ENCODE measurements around the gene PPP1R16B.
"Not testable (repeated sequence)": the region's sequence is repeated elsewhere in the genome, so short reads cannot be mapped to it uniquely, and the experiment has no call there.

PPP1R16B gene

DNA sequence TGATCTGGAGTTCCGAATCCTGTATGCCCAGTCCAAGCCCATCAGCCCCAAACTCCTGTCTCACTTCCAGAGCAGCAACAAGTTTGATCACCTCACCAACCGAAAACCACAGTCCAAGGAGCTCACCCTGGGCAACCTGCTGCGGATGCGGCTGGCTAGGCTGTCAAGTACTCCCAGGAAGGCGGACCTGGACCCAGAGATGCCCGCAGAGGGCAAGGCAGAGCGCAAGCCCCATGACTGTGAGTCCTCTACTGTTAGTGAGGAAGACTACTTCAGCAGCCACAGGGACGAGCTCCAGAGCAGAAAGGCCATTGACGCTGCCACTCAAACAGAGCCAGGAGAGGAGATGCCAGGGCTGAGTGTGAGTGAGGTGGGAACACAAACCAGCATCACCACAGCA, 146.1 kb downstream of the PPP1R16B start:
- H3K27ac ChIP-seq, result no peak overlapping the region
- no peak for DNase-seq
- H3K27me3 ChIP-seq (replicated peaks), result no peaks in the 10 kb centered on the region
- TF ChIP-seq, protein P1, sequence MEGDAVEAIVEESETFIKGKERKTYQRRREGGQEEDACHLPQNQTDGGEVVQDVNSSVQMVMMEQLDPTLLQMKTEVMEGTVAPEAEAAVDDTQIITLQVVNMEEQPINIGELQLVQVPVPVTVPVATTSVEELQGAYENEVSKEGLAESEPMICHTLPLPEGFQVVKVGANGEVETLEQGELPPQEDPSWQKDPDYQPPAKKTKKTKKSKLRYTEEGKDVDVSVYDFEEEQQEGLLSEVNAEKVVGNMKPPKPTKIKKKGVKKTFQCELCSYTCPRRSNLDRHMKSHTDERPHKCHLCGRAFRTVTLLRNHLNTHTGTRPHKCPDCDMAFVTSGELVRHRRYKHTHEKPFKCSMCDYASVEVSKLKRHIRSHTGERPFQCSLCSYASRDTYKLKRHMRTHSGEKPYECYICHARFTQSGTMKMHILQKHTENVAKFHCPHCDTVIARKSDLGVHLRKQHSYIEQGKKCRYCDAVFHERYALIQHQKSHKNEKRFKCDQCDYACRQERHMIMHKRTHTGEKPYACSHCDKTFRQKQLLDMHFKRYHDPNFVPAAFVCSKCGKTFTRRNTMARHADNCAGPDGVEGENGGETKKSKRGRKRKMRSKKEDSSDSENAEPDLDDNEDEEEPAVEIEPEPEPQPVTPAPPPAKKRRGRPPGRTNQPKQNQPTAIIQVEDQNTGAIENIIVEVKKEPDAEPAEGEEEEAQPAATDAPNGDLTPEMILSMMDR (IDR thresholded peaks at IDR 0.05; ENCODE audit: low read depth, low read length, missing control alignments), result no peak
- in situ Hi-C loops (cut with HindIII; ENCODE audit: low pct_ligation_motif_present, low sequenced_read_pairs), result no loop called here
- H3K36me3 ChIP-seq (replicated peaks), result no peaks in the 10 kb centered on the region
- no peak overlapping the region for H3K4me3 ChIP-seq (ENCODE audit: low read depth, low read length)

GRCh38 chr20:38952153-38952552, 146.7 kb downstream of the PPP1R16B start:
- no peaks in the 10 kb centered on the region for H3K27me3 ChIP-seq (replicated peaks)
- in situ Hi-C loops (cut with HindIII; ENCODE audit: low pct_ligation_motif_present, low sequenced_read_pairs), result no loop called here
- H3K27ac ChIP-seq, result no peak overlapping the region
- no peak overlapping the region for H3K4me3 ChIP-seq (ENCODE audit: low read depth, low read length)
- DNase-seq, result no peak
- H3K36me3 ChIP-seq (replicated peaks), result no peaks in the 10 kb centered on the region
- TF ChIP-seq, protein P1 (IDR thresholded peaks at IDR 0.05; ENCODE audit: low read depth, low read length, missing control alignments), result no peak

GRCh38 chr20:38953630-38954340, 148.3 kb downstream of the PPP1R16B start:
- DNase-seq, result no peak
- TF ChIP-seq, protein P1 (IDR thresholded peaks at IDR 0.05; ENCODE audit: low read depth, low read length, missing control alignments), result no peak
- Histone ChIP-seq H3K27ac (no peak overlapping the region), H3K36me3 (replicated peaks) (no peaks in the 10 kb centered on the region), H3K27me3 (replicated peaks) (no peaks in the 10 kb centered on the region), H3K4me3 (ENCODE audit: low read depth, low read length) (no peak overlapping the region)
- in situ Hi-C loops (cut with HindIII; ENCODE audit: low pct_ligation_motif_present, low sequenced_read_pairs), result no loop called here

DNA sequence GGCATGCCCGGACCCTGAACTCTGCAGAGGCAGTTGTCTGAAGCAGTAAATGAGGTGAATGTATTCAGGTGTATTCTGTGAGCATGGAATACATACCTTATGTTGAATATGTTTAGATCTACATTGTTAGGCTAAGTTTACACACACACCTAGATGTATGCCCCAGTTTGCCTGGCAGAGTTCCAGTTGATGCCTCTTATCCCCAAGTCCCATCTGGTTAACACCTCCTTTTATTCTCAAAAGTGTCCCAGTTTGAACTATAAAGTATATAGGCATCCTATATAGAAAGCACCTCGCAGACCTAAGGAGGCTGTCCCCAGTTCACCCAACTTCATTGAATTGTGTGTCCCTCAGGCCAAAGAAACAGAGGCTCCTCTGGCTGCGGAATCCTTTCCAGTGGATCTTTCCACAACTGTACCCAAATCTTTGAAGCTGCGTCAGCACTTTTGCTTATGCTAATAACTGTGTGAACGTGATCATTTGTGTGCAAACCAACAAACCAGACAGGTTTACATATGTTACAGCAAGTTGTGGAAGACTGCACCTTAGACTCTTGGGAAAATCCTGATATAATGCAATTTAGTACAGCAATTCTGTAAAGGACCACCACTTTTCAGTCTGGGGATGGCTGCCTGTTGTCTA, 151.9 kb downstream of the PPP1R16B start:
- H3K27ac ChIP-seq, result no peak overlapping the region
- H3K36me3 ChIP-seq (replicated peaks), result no peaks in the 10 kb centered on the region
- no peaks in the 10 kb centered on the region for H3K27me3 ChIP-seq (replicated peaks)
- DNase-seq, result no peak
- no peak overlapping the region for H3K4me3 ChIP-seq (ENCODE audit: low read depth, low read length)
- in situ Hi-C loops (cut with HindIII; ENCODE audit: low pct_ligation_motif_present, low sequenced_read_pairs), result no loop called here
- TF ChIP-seq, protein P1 (IDR thresholded peaks at IDR 0.05; ENCODE audit: low read depth, low read length, missing control alignments), result no peak

DNA sequence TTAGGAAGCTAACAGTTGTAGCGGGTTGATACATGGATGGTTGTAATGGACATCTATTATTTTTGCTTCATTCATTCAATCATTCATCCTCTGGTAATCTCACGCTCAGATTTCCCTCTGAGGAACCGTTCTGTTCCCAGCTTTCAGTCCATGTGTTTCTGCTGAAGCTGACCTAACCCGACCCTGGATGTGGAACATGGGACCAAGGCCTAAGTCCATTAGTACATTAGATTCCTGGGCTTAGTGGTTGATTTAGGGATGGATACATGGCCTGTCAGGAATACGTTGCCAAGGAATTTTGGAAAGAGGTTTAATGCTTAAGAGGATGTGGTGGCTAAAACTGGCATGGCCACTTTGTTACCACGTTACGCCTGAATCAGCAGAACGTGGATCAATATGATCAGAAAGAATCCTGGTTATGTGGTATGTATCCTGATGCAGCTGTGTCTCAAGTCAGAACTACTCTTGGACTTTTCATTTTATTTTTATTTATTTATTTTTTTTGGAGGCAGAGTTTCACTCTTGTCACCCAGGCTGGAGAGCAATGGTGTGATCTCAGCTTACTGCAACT, 152.5 kb downstream of the PPP1R16B start:
- in situ Hi-C loops (cut with HindIII; ENCODE audit: low pct_ligation_motif_present, low sequenced_read_pairs), result no loop called here
- no peaks in the 10 kb centered on the region for H3K27me3 ChIP-seq (replicated peaks)
- no peak overlapping the region for H3K4me3 ChIP-seq (ENCODE audit: low read depth, low read length)
- H3K36me3 ChIP-seq (replicated peaks), result no peaks in the 10 kb centered on the region
- DNase-seq, result no peak
- H3K27ac ChIP-seq, result no peak overlapping the region
- TF ChIP-seq, protein P1 (IDR thresholded peaks at IDR 0.05; ENCODE audit: low read depth, low read length, missing control alignments), result no peak

- H3K27ac ChIP-seq; H3K27me3 ChIP-seq (replicated peaks); DNase-seq; H3K4me3 ChIP-seq (ENCODE audit: low read depth, low read length); in situ Hi-C loops (cut with HindIII; ENCODE audit: low pct_ligation_motif_present, low sequenced_read_pairs); H3K36me3 ChIP-seq (replicated peaks): not testable (repeated sequence)
These were observed 154.7 kb downstream of the PPP1R16B start for GRCh38 chr20:38960187-38960687.

Data from brain microvascular endothelial cell (primary cell).